HCEC 1CT (cell line): Measurements from ENCODE around the gene EPS8L3.
"Not testable (repeated sequence)": the region's sequence is repeated elsewhere in the genome, so short reads cannot be mapped to it uniquely, and the experiment has no call there.

Experiments
- DNase-seq: peaks from one replicate; pipeline ENCODE4 v3.0.0-alpha.2; 2017

Gene EPS8L3

DNA sequence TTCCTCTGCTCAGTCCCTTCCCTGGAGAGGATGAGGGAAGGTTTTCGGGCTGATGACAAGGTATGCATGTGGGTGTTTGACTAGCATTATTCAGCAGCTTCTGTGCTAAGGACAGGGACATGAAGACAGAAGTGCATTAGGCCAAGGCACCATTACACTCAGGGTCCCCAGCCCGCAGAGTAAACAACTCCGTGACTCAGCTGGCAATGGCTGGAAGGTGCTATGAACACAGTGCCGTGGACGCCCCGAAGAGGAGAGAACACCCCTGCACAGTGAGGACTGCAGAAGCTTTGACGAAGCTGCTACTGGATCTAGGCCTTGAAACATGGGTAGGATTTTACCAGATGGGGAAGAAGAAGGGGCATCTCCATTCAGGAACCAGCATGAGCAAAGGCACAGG lies 13.7 kb upstream of the EPS8L3 start:
- DNase-seq, result no peak

DNA sequence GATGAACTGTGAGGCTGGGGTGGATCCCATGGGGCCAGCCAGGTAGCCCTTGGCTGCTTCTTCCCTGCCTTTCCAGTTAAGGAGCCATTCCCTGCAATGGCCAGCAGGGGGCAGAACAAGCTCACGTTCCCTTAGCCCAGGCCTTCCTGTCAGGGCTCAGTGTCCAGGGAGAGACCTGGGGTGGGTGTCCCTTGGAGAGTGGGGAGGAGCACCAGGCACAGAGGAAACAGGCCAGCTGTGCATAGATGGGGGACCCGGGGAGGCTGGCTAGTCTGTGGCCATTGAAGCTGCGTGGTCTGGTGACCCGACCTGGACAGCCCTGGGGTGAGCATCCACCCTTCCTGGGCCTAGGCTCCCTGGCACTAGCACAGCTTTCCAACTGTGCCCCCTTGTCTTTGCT lies 13.2 kb upstream of the EPS8L3 start:
- peak; percentile 69 for DNase-seq

DNA sequence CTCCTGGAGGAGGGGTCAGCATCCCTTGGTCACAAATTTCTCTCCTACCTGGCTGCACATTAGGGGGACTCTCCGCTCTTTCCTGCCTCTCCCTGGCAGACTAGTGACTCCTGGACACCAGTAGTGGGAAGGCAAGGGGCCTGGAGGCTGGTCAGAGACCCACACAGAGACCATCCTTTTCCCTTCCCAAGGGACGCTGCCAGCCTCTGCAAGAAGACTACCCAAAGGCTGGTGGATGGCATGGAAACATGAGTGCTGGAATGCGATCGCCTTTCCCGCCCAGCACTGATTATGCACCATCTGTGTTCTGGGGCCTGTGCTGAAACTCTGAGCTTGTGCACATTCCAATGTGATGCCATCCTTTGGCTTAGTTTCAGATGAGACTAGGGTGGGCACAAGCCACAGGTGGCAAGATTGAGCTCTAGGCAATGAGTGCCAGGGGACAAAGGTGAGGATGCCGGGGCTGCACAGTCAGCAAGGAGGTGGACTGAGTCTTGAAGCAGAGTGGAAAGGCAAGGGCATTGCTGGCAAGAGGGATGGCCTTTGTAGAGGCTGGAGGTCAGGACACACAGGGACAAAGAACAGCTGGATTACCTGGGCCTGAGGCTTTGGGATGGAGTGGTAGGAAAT lies 12.6 kb upstream of the EPS8L3 start:
- DNase-seq, result no peak

DNA sequence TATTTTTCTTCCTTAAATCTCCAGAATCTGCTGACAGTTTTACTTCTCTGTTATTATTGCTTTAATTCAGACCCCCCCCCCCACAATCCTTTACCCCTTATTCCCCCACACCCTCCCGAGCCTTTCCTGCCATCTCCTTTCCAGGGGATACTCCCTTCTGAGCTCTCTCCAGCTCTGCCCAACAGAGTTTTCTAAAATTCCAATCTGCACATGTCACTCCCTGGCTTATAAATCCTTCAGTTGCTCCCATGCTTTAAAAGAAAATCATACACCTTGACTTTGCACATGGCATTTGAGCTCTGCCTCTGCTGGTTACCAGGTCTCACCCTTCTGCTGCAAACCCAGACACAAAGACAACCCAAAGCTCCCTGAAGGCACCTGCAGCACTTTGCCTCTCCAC lies 11.7 kb upstream of the EPS8L3 start:
- no peak for DNase-seq

- DNase-seq, result no peak
Observed at GRCh38 chr1:109773900-109774485, 10.3 kb upstream of the EPS8L3 start.

DNA sequence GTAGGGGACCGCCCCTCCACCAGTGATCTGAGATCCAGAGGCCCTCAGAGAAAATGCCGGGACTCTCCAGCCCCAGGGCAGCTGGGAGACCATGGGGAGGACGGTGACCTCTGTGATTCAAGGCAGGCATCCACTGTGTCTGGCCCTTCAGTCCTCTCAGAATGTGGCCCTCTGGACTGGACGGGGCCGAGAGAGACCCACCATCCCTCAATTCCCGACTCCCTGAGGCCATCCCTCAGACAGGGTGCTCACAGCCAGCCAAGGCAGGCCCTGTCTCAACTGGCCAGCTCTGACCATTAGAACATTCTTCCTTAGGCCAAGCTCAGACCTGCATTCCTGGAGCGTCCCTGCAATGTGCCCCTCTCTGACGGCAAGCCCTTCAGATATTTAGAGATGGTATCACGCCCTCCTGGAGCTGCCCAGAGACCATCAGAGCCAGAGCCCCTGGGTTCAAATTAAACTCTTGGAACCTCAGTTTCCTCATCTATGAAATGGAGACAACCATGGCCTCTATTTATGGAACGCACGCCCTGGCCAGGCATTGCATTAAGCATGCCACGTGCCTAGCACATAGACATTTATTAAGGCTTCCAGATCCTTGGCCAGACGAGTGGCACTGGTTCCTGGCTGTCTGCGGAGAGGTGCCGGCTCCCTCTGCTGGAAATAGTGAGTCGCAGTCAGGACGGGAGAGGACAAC lies 9.6 kb upstream of the EPS8L3 start:
- DNase-seq, result peak; percentile 83

- DNase-seq, result no peak
Observed at GRCh38 chr1:109772658-109773202, 9.0 kb upstream of the EPS8L3 start.

- no peak for DNase-seq
Observed at GRCh38 chr1:109771712-109772657, 8.3 kb upstream of the EPS8L3 start.

DNA sequence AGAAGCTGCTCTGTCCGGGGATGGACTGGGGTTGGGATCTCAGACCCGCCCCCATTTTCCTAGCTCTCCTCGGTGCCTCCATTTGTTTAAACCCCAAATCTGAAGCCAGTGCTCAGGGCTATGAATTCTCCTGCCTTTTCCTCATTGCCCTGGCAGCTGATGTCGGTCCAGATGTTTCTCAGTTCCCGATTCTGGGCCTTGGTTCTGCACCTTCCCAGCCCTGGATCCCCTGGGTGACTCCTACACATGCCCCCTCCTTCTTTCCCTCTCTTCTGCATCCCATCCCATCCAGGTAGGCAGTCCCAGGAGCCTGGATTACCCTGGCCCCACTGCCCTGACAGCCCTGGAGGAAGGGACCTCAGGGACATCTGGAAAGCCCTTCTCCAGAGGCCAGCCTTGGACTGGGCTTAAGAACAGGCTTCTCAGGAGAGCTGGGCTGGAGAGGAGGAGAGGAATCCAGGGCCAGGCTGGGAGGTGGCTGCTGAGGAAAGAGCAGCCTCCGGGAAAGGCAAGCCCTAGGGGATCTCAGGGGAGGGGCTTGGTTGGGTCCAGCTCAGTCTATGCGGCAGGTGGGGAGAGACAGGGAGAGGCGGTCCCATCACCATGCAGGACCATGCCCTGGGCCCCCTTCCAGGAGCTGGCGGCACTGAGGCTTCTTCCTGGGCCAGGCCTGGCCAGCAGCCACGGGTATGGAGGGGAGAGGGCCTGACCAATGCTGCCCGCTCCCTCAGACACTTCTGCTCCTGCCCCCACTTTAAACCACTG lies 6.8 kb upstream of the EPS8L3 start:
- no peak for DNase-seq

DNA sequence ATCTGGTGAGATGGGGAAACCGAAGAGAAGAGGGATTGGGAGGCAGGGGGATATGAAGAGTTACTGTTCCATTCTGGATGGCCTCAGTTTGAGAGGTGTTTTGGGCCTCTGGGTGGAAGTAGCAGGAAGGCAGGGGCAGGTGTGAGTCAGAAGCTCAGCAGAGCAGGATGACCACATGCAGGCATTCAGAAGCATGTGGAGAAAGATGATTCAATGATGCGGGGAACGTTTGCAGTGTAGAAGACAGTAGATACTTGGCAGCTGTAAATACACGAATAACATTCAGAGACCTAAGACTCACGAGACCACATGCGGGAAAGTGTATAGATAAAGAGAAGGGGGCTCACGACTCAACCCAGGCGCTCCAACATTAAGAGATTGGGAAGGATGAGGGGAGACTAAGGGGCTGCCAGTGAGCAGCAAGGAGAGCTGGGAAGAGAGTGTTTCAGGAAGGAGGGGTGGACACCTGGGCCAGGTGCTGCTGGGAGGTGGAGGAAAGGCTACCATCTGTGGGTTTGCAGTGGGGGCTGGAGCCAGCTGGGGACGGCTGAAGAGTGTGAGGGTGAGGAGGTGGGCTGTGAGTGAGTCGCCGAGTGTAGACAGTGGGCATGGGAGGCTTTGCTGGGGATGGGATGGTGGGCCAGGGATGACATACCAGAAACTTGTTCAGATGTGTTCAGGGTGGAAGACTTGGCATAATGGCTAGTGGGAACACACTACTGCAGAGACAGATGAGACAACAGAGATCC lies 5.8 kb upstream of the EPS8L3 start:
- DNase-seq, result peak; percentile 80

- DNase-seq, result no peak
Observed at GRCh38 chr1:109768820-109769219, 5.1 kb upstream of the EPS8L3 start.

DNA sequence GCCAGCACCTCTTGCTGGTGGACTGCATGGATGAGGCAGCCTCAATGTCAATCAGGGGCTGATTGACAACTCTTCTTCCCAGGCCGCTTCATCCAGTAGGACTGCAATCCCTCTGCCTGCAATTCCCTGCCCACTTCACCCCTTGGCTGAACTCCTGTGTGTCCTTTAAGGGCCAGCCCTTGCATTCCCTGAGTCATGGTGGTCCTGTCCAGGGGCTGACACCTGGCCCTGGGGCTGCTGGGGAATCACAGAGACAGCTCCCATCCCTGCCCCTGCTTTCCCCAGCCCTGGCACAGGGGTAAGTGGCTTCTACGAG lies 4.6 kb upstream of the EPS8L3 start:
- DNase-seq, result no peak

- DNase-seq, result no peak
Observed at GRCh38 chr1:109767637-109768334, 4.1 kb upstream of the EPS8L3 start.

DNA sequence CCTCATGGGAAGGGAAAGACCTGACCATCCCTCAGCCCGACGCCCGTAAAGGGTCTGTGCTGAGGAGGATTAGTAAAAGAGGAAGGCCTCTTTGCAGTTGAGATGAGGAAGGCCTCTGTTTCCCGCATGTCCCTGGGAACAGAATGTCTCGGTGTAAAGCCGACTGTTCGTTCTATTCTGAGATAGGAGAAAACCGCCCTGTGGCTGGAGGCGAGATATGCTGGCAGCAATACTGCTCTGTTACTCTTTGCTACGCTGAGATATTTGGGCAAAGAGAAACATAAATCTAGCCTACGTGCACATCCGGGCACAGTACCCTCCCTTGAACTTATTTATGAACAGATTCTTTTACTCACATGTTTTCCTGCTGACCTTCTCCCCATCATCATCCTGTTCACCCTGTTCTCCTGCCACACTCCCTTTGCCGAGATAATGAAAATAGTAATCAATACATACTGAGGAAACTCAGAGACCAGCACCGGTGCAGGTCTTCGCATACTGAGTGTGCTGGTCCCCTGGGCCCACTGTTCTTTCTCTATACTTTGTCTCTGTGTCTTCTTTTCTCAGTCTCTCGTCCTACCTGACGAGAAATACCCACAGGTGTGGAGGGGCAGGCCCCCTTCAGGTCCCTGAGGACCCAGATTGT lies 3.4 kb upstream of the EPS8L3 start:
- not testable (repeated sequence) for DNase-seq

GRCh38 chr1:109765896-109766615 lies 2.3 kb upstream of the EPS8L3 start:
- no peak for DNase-seq

DNA sequence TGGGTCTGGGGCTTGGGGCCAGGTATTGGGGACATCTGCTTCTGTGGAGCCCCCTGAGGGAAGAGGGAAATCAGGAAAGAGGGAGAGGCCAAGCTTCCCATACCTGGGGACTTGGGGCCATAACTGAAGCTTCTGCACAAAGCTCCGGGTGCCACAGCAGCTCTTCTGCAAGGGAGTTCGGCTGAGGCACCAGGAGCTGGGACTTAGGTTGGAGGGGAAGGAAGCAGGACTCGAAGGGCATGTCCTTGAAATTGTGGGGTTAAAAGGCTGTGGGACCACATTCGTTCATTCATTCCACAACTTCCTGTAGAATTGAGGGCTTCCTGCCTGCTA lies 1.7 kb upstream of the EPS8L3 start:
- DNase-seq, result no peak

GRCh38 chr1:109764561-109765482 lies 1.1 kb upstream of the EPS8L3 start:
- no peak for DNase-seq

- peak; percentile 55 for DNase-seq
Observed at GRCh38 chr1:109762821-109763645, 690 bp downstream of the EPS8L3 start.
